GM23248 (cell line): ENCODE data around the gene SMOC2.

Experiments
- EZH2 ChIP-seq: fragments of 200-600 bp; sonication (generic); IDR thresholded peaks from 2 replicates; pipeline ENCODE4 v1.6.1; 2018; ENCODE audit warnings: antibody characterized with exemption, mild to moderate bottlenecking; ENCODE audit not compliant: insufficient read depth, poor library complexity, severe bottlenecking
- EZH2phosphoT487 ChIP-seq: fragments of 200-600 bp; sonication (generic); IDR thresholded peaks from 2 replicates; pipeline ENCODE4 v1.6.1; 2018; ENCODE audit warnings: antibody characterized with exemption, moderate library complexity, mild to moderate bottlenecking, low read depth; ENCODE audit not compliant: insufficient read depth

- TF ChIP-seq EZH2phosphoT487 (no peak), EZH2 (no peak)
These were observed 30.4 kb upstream of the SMOC2 start for GRCh38 chr6:168410554-168411011.
